IMR-90 (cell line): Measurements from ENCODE around the gene BBS12. TPM values are rescaled to one million over a fixed set of nuclear protein-coding genes. Genes with fewer than 3 reads are reported as not detected.

Experiments used
- ATAC-seq: fragments of 200-7000 bp; cut with Tn5 transposase; 2 replicates; pipeline ENCODE4 v1.9.1; 2020; ENCODE audit warnings: low read depth, mild to moderate bottlenecking, moderate library complexity
- BruUV-seq: library from RNA; stranded (reverse); fragments of 400-500 nt; replicated peaks from 2 replicates; lab custom pipeline; 2021; lab: Mats Ljungman, UMichigan
- CTCF ChIA-PET: fragments of 300-600 bp; formaldehyde crosslinking; extraction: SDS; loops from one replicate; lab custom pipeline; 2021; ENCODE audit warnings: antibody characterized with exemption; lab: Yijun Ruan, JAX
- POLR2A ChIA-PET: fragments of 300-600 bp; sonication (Branson Sonifier 250); formaldehyde crosslinking; loops from one replicate; lab custom pipeline; 2022; ENCODE audit warnings: antibody characterized with exemption; ENCODE audit not compliant: unreplicated experiment; lab: Charles Lee
- DNase-seq: peaks from one replicate; pipeline ENCODE4 v3.0.0; 2013
- H2AFZ ChIP-seq: replicated peaks from 2 replicates; pipeline ENCODE3; 2013; ENCODE audit warnings: low read length, mild to moderate bottlenecking; ENCODE audit not compliant: poor library complexity
- H2AK5ac ChIP-seq: 2 replicates; pipeline ENCODE4 v1.6.1; 2013; ENCODE audit warnings: low read depth, low read length, inconsistent platforms
- H2AK9ac ChIP-seq: replicated peaks from 2 replicates; pipeline ENCODE3; 2013; ENCODE audit warnings: mild to moderate bottlenecking, low read depth, low read length, moderate library complexity; ENCODE audit not compliant: poor library complexity
- H2BK120ac ChIP-seq: 2 replicates; pipeline ENCODE4 v1.6.1; 2013; ENCODE audit warnings: low read depth, low read length, inconsistent platforms
- H2BK15ac ChIP-seq: 3 replicates; pipeline ENCODE4 v1.6.1; 2013; ENCODE audit warnings: low read depth, low read length, inconsistent platforms
- H2BK20ac ChIP-seq: 2 replicates; pipeline ENCODE4 v1.6.1; 2013; ENCODE audit warnings: low read depth, mild to moderate bottlenecking, inconsistent platforms, low read length, moderate library complexity
- H2BK5ac ChIP-seq: 2 replicates; pipeline ENCODE4 v1.6.1; 2013; ENCODE audit warnings: mild to moderate bottlenecking, low read depth, low read length, inconsistent platforms; ENCODE audit not compliant: poor library complexity, severe bottlenecking
- H3K14ac ChIP-seq: replicated peaks from 2 replicates; pipeline ENCODE4 v1.6.1; 2013; ENCODE audit warnings: low read depth, low read length, inconsistent platforms
- H3K18ac ChIP-seq: 2 replicates; pipeline ENCODE4 v1.6.1; 2013; ENCODE audit warnings: low read depth, low read length, control low read depth
- H3K23ac ChIP-seq: 2 replicates; pipeline ENCODE4 v1.6.1; 2013; ENCODE audit warnings: low read depth, low read length, inconsistent platforms
- H3K27ac ChIP-seq: 2 replicates; pipeline ENCODE4 v1.5.1; 2013; ENCODE audit warnings: mild to moderate bottlenecking, control low read depth, low read length; ENCODE audit not compliant: insufficient read depth
- H3K27me3 ChIP-seq: 2 replicates; pipeline ENCODE4 v1.6.1; 2013; ENCODE audit warnings: low read length; ENCODE audit not compliant: control insufficient read depth, insufficient read depth
- H3K36me3 ChIP-seq: 2 replicates; pipeline ENCODE4 v1.6.1; 2013; ENCODE audit warnings: low read length, mixed read lengths; ENCODE audit not compliant: control insufficient read depth, insufficient read depth
- H3K4ac ChIP-seq: 2 replicates; pipeline ENCODE4 v1.6.1; 2013; ENCODE audit warnings: low read depth, low read length, inconsistent platforms
- H3K4me1 ChIP-seq: 2 replicates; pipeline ENCODE4 v1.6.1; 2013; ENCODE audit warnings: low read length, mixed read lengths; ENCODE audit not compliant: control insufficient read depth, insufficient read depth
- H3K4me2 ChIP-seq: 2 replicates; pipeline ENCODE4 v1.6.1; 2013; ENCODE audit warnings: low read depth, mild to moderate bottlenecking, control low read depth, low read length, moderate library complexity
- H3K4me3 ChIP-seq: 2 replicates; pipeline ENCODE4 v1.5.1; 2013; ENCODE audit warnings: low read depth, mild to moderate bottlenecking, control low read depth, low read length, moderate library complexity; ENCODE audit not compliant: insufficient read depth
- H3K56ac ChIP-seq: 2 replicates; pipeline ENCODE4 v1.6.1; 2013; ENCODE audit warnings: low read length, inconsistent platforms; ENCODE audit not compliant: insufficient read depth; ENCODE audit errors: extremely low read depth
- H3K79me1 ChIP-seq, 2 experiments: 2 replicates each; pipeline ENCODE4 v1.6.1; 2013; ENCODE audit warnings: low read length in 2 of 2, inconsistent platforms in 1 of 2, low read depth in 1 of 2
- H3K9ac ChIP-seq: 2 replicates; pipeline ENCODE4 v1.6.1; 2013; ENCODE audit warnings: low read depth, low read length, control low read depth
- H3K9me1 ChIP-seq: 2 replicates; pipeline ENCODE4 v1.6.1; 2013; ENCODE audit warnings: low read length, inconsistent platforms; ENCODE audit not compliant: insufficient read depth
- H3K9me3 ChIP-seq: 2 replicates; pipeline ENCODE4 v1.6.1; 2013; ENCODE audit warnings: low read length; ENCODE audit not compliant: control insufficient read depth, insufficient read depth
- H4K20me1 ChIP-seq: 2 replicates; pipeline ENCODE4 v1.6.1; 2013; ENCODE audit warnings: low read length, inconsistent platforms; ENCODE audit not compliant: insufficient read depth
- H4K5ac ChIP-seq: 2 replicates; pipeline ENCODE4 v1.6.1; 2013; ENCODE audit warnings: mild to moderate bottlenecking, low read depth, low read length, control low read depth
- H4K8ac ChIP-seq, 2 experiments: 2 replicates each; pipeline ENCODE4 v1.6.1; 2013; ENCODE audit warnings: low read depth in 2 of 2, low read length in 2 of 2, control low read depth in 1 of 2, inconsistent platforms in 1 of 2
- H4K91ac ChIP-seq: 2 replicates; pipeline ENCODE4 v1.6.1; 2013; ENCODE audit warnings: low read depth, low read length, inconsistent platforms; ENCODE audit not compliant: insufficient read depth
- BHLHE40 ChIP-seq: fragments of 150-350 bp; IDR thresholded peaks from 2 replicates; pipeline ENCODE4 v1.6.1; 2016; ENCODE audit warnings: mild to moderate bottlenecking, low read depth, low read length
- CEBPB ChIP-seq: IDR thresholded peaks from 2 replicates; pipeline ENCODE4 v1.6.1; 2012; ENCODE audit warnings: low read depth, low read length, improper control_type of control experiment
- CHD1 ChIP-seq: IDR thresholded peaks from 2 replicates; pipeline ENCODE4 v1.6.1; 2012; ENCODE audit warnings: low read depth, low read length, improper control_type of control experiment
- CTCF ChIP-seq: conservative IDR thresholded peaks from 2 replicates; pipeline ENCODE4 v1.5.1; 2012; ENCODE audit warnings: mild to moderate bottlenecking, low read depth, low read length, improper control_type of control experiment
- FOS ChIP-seq: fragments of 150-350 bp; IDR thresholded peaks from 2 replicates; pipeline ENCODE4 v1.6.1; 2016; ENCODE audit warnings: low read depth, low read length
- MAFK ChIP-seq: IDR thresholded peaks from 2 replicates; pipeline ENCODE4 v1.6.1; 2012; ENCODE audit warnings: low read depth, low read length, improper control_type of control experiment
- MAZ ChIP-seq: IDR thresholded peaks from 2 replicates; pipeline ENCODE4 v1.6.1; 2012; ENCODE audit warnings: low read depth, mild to moderate bottlenecking, low read length, improper control_type of control experiment, moderate library complexity, borderline replicate concordance
- MXI1 ChIP-seq: IDR thresholded peaks from 2 replicates; pipeline ENCODE4 v1.6.1; 2012; ENCODE audit warnings: low read depth, mild to moderate bottlenecking, low read length, moderate library complexity, borderline replicate concordance
- NFE2L2 ChIP-seq: fragments of 150-350 bp; IDR thresholded peaks from 2 replicates; pipeline ENCODE4 v1.6.1; 2016; ENCODE audit warnings: low read depth, mild to moderate bottlenecking, low read length
- POLR2A ChIP-seq: IDR thresholded peaks from 2 replicates; pipeline ENCODE4 v1.6.1; 2012; ENCODE audit warnings: mild to moderate bottlenecking, low read depth, low read length
- RAD21 ChIP-seq: IDR thresholded peaks from 2 replicates; pipeline ENCODE4 v1.6.1; 2012; ENCODE audit warnings: low read length, improper control_type of control experiment
- RCOR1 ChIP-seq: IDR thresholded peaks from 2 replicates; pipeline ENCODE4 v1.6.1; 2012; ENCODE audit warnings: mild to moderate bottlenecking, low read length, improper control_type of control experiment; ENCODE audit not compliant: insufficient replicate concordance
- RFX5 ChIP-seq: IDR thresholded peaks from 2 replicates; pipeline ENCODE4 v1.8.0; 2012; ENCODE audit warnings: low read depth, mild to moderate bottlenecking, low read length, moderate library complexity
- SMC3 ChIP-seq: fragments of 150-350 bp; IDR thresholded peaks from 2 replicates; pipeline ENCODE4 v1.6.1; 2016; ENCODE audit warnings: low read depth, mild to moderate bottlenecking, antibody characterized with exemption, low read length, moderate library complexity
- USF2 ChIP-seq: fragments of 150-350 bp; IDR thresholded peaks from 2 replicates; pipeline ENCODE4 v1.6.1; 2017; ENCODE audit warnings: mild to moderate bottlenecking, antibody characterized with exemption, low read length, low read depth
- WGBS, 2 experiments: methylation state at CpG; one replicate each; pipeline versions ENCODE4 v1.1.5 to v1.1.7; 2013; ENCODE audit warnings: missing lambda C conversion rate in 2 of 2; ENCODE audit not compliant: insufficient read length in 1 of 2; ENCODE audit errors: extremely low coverage in 2 of 2; 5-methylcytosine and 5-hydroxymethylcytosine counted together
- dilution Hi-C: fragments of 300-500 bp; cut with HindIII; formaldehyde crosslinking; loops from one replicate; pipeline ENCODE4 v1.14.3; 2018; ENCODE audit warnings: low sequenced_read_pairs; ENCODE audit not compliant: unreplicated experiment
- in situ Hi-C: fragments of 300-500 bp; cut with MboI; formaldehyde crosslinking; loops from 3 replicates; pipeline ENCODE4 v1.14.3; 2019; ENCODE audit warnings: low sequenced_read_pairs, inconsistent platforms, mixed read lengths
- intact Hi-C: fragments of 100-400 bp; cut with micrococcal nuclease; formaldehyde crosslinking; loops from 2 replicates; pipeline ENCODE4 v1.10.0; 2022
- polyA plus RNA-seq, 3 experiments: library from polyadenylated mRNA; depleted of rRNA; stranded (reverse); fragments of >200 nt; gene quantifications; 2 replicates each; pipeline ENCODE4 v1.2.3, GENCODE V29; 2012; ENCODE audit warnings: low replicate concordance in 1 of 3
- total RNA-seq: library from RNA; depleted of rRNA; stranded (reverse); fragments of >200 nt; gene quantifications from 2 replicates; pipeline ENCODE4 v1.2.3, GENCODE V29; 2012

Gene BBS12
- total and polyA plus RNA-seq, 2 of the 4 experiments (the other 2 are of a cell fraction): 1.1 to 5.9 TPM

- no peak for TF ChIP-seq USF2
Observed at GRCh38 chr4:122732329-122733026, at the start of gene BBS12 (continued).

- dilution Hi-C loops: no loop called here
- Histone ChIP-seq H3K4me1 (peaks cover 2% of the 10 kb centered on the region; the same call in 1 of the 2 replicates), H3K14ac (no peak overlapping the region), H2BK15ac (no peak overlapping the region), H2AK9ac (no peak overlapping the region), H3K56ac (no peak overlapping the region), H3K9me3 (no peaks in the 10 kb centered on the region), H2BK120ac (no peak overlapping the region), H3K4me3 (no peak overlapping the region), H3K27ac (no peak overlapping the region), H2AK5ac (no peak overlapping the region), H2BK20ac (no peak overlapping the region), H4K20me1 (no peaks in the 10 kb centered on the region), H4K5ac (no peak overlapping the region), H3K23ac (no peak overlapping the region), H4K8ac (no peak overlapping the region), H3K79me1 (no peaks in the 10 kb centered on the region), H3K9ac (no peak overlapping the region), H2AFZ (no peak overlapping the region), H3K4me2 (no peak overlapping the region), H4K91ac (no peak overlapping the region), H3K9me1 (no peaks in the 10 kb centered on the region), H3K4ac (no peak overlapping the region), H3K18ac (no peak overlapping the region), H3K27me3 (no peaks in the 10 kb centered on the region), H3K36me3 (no peaks in the 10 kb centered on the region), H2BK5ac (no peak overlapping the region)
- in situ Hi-C loops: no loop called here
- POLR2A ChIA-PET: no interaction called here
- no peak for ATAC-seq
- intact Hi-C loops: no loop called here
- BruUV-seq: no TSS peak
- no CpG with 5 or more reads among the region's 2 CpGs for WGBS, 2 experiments
- no peak for DNase-seq
- CTCF ChIA-PET: no interaction called here
- TF ChIP-seq RCOR1 (no peak), MAZ (no peak), MXI1 (no peak), USF2 (no peak), SMC3 (no peak), CTCF (no peak), NFE2L2 (no peak), FOS (no peak), RFX5 (no peak), POLR2A (no peak), CEBPB (no peak), BHLHE40 (no peak), CHD1 (no peak), MAFK (no peak), RAD21 (no peak)
Observed at GRCh38 chr4:122686691-122687090, 45.8 kb upstream of the BBS12 start.
